ENCODE measurements around the gene VEGFC.

VEGFC gene, protein sequence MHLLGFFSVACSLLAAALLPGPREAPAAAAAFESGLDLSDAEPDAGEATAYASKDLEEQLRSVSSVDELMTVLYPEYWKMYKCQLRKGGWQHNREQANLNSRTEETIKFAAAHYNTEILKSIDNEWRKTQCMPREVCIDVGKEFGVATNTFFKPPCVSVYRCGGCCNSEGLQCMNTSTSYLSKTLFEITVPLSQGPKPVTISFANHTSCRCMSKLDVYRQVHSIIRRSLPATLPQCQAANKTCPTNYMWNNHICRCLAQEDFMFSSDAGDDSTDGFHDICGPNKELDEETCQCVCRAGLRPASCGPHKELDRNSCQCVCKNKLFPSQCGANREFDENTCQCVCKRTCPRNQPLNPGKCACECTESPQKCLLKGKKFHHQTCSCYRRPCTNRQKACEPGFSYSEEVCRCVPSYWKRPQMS

DNA sequence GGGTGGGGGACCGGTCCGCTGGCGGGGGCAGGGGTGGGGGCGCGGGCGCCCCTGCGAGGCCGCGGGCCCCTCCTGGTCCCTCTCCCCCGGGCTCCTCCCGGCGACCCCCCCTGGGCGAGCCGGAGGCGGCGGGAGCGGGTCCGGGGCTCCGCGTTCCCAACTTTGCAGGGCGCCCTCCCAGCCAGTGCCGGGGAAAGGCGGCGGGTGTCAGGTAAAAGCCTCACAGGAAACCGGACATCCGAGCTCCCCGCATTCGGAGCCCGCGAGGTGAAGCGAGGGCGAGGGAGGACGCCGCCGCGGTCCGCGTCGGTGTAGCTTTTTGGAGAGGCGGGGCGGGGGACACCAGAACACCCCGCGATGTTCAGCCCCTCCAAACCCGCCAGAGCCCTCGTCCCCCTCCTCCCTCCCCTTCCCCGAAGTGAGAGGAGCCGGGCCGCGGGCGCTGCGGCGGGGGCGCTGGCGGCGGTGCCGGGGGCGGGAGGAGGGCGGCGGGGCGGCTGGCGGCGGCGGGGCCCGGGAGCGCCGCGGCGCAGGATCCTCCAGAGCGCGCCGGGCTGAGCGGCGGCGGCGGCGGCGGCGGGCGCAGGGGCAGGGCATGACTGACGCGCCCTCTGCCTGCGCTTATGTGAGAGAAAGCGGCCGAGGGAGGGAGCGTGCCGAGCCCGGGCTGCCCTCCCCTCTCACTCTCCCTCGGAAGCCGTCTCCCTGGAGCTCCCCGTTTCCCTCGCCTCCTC lies at the start of gene VEGFC:
TSS of gene VEGFC (minus strand) at position 597 of the 734 bp plus-strand sequence. CDS start 611 bp downstream, outside the sequence.
- DNase-seq (ENCODE audit: low spot score): no peak

DNA sequence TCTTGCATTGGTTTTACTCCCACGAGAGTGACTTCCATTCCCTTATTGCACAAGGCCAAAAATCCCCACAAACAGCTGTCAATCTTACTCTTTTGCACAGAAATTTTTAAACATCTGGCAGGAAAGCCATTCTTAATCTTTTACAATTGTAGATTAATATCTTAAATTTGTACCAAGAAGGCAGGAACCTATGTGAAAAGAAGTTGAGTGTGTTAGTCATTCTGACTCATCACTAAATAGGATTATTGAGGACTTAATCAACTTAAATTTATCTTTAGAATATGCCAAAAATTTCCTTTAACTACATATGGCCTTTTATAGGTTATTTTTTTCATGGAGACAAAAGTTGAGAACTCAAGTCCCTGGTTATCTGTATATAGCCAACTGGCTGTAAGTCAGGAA lies 49.0 kb upstream of the VEGFC start:
- DNase-seq (ENCODE audit: low spot score): peak; percentile 24

DNA sequence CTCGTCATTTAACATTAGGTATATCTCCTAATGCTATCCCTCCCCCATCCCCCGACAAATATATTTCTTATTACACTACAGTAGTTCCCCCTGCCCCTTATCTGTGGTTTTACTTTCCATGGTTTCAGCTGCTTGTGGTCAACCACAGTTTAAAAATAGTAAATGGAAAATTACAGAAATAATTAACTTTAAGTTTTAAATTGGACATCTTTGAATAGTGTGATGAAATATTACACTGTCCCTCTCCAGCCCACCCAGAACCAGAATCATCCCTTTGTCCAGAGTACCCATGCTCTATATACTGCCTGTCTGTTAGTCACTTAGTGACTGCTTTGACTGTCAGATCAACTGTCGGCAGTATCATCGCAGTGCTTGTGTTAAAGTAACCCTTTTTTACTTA lies 47.4 kb upstream of the VEGFC start:
- no peak for DNase-seq (ENCODE audit: low spot score)

DNA sequence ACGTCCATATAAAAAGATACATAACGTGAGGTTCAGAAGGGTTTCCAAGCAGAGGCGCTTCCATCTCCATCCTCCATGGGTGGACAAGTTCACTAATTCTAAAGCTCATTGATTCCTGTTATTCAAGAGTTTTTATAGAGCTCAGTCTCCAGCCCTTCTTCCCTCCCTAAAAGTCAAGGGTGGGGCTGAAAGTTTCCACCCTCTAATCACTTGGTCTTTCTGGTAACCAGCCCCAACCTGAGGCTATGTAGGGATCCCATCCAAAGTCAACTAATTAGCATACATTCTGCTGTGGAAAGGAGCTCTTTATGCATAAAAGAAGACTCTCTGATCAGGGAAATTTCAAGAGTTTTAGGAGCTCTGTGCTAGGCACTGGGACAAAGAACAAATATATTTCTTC lies 46.9 kb upstream of the VEGFC start:
- DNase-seq (ENCODE audit: low spot score): no peak

DNA sequence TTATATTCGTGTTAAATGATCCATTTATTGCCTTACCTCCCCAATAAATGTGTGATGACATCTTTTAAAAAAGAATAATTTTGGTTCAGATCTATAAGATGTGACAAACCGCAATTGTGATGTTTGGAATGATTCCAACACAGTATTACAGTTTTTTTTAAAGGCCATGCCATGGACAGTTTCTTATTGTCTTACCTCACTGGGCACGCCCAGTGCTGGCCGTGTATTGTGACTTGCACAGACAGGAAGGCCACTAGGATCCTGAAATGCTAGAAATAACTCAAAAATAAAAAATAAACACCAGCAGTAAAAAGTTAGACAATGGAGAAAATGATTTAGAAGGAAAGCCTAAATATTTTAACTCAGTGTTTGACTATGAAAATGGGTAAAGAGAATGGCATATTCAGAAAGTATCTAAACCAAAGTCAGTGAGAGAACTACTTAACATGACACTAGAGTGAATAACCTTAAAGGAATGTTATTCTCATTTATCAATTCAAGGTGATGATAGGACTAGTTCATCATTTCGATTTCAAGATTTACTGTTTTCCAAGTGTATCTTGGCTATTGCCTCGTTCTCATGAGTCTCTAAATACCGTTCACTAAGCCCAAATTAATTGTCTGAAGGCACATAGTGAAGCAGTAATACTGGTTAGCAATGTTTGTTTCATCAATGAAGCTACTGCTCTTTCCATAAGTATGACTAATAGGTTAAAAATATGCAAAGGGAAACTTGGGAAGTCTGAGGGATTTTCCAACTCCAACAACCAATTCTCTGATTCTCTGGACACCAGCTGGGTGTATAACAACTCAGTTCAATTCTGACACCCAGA lies 46.1 kb upstream of the VEGFC start:
- DNase-seq (ENCODE audit: low spot score): no peak

DNA sequence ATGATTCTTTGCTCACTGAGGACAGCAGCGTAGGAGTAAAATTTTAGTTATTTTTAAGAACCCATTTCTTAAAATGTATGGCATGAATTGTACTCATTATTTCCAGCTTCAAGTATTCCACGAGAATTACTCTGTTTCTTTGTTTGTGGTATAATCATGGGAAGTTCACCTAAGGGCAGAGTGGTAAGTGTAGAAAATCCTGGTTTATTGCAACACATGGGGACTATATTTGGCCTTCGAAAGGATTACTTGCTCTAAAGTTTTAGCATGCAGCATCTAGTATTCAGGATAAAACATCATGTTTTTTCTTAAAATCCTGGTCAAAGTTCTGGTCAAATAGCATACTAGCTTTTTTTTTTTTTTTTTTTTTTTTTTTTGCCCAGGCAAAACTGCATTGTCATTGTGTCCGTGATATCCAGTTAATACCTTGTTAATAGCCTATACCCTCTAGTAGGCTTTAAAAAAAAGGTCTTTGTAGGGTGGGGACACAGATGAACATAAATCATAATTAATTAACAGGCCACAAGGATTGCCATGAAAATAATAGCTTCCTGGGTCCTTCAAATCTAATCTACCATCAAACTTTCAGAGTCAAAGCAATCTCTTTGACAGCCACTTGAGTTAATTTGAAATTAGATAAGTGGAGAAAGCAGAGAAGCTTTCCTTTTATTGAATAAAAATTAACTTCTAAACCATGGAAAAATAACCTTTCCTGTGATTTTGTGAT lies 44.6 kb upstream of the VEGFC start:
- DNase-seq (ENCODE audit: low spot score): no peak

DNA sequence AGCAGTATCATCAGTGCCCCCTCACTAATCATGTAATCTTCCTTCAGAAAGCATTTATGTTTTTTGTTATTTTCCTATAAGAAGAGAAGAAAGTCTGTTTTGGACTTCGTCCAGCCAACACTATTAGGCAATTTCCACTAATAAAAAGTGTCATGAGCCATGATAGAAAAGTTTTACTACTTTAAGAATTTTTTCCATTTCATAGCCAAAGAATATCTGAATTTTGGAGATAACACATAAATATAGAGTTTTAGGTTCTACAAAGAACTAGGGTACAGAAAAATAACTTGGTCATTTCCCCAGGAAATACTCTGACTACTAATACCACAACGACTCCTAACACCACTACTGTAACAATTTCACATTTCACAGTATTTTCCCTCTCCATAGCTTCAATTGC lies 41.8 kb upstream of the VEGFC start:
- no peak for DNase-seq (ENCODE audit: low spot score)

DNA sequence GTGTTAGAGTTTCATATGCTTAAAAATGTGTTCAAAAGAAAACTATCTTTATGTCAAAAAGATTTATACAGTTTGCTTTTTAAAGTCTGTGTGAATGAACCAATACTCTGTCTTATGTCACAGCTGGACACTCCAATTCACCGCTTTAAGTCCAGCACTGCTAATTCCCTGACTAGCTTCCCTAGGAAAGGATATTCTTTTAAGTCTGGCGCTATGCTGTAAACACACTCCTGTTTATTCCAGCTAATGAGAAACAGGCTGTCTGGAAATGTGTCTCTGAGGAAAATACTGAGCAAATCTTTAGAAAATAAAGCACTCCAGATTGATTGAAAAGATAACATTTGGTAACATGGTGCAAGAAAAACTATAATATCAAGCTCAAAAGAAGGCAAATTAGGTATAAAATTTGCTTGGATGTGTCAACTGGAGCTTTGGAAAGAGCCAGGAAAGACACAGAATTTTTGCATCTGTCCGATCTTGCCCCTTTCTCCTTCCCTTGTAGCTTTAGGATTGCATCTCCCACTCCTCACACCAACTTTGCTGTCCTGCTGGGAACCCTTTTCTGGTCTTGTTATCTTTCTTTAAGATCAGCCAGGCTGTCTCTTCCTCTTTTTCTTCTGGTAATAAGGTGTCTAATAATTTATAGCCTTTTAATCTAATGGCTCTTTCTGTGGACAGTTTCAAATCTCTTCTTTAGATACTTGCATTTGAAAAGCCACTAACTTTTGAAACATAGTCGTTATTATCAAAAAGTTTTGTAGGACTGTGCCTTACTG lies 40.9 kb upstream of the VEGFC start:
- DNase-seq (ENCODE audit: low spot score): no peak

DNA sequence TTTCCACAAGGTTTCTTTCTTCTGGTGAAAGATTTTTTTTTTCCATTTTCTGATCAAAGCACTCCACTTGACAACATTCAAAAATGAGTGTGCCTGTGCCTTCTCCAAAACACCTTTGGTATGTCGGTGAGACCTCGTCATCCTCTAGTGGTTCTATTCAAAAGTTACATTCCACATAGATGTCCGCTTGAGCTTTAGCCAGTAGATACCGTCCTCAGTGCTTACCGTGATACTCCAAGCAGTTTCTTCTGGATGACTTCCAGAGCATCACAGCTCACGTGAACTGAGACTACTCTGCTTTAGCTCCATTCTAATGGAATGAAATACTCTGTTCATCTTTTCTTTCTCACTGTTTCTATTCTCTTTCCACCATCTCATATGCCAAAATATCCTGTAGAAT lies 38.2 kb upstream of the VEGFC start:
- DNase-seq (ENCODE audit: low spot score): no peak

DNA sequence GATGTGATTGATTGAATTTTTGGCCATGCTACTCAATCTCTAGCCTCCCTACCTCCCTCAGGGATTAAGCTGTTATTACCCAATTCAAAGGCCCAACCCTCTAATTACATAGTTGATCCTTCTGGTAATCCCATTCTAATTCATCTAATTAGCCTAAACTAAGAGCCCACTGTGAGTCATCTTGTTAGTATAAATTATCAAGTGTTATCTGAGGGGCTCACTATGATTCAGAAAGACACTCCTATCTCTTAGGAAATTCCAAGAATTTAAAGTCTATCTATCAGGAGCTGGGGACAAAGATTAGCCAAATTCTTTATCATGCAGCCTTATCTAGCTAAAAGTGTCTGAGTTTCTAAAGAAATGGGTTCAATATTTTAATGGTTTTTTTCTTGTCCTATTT lies 32.9 kb upstream of the VEGFC start:
- DNase-seq (ENCODE audit: low spot score): no peak

DNA sequence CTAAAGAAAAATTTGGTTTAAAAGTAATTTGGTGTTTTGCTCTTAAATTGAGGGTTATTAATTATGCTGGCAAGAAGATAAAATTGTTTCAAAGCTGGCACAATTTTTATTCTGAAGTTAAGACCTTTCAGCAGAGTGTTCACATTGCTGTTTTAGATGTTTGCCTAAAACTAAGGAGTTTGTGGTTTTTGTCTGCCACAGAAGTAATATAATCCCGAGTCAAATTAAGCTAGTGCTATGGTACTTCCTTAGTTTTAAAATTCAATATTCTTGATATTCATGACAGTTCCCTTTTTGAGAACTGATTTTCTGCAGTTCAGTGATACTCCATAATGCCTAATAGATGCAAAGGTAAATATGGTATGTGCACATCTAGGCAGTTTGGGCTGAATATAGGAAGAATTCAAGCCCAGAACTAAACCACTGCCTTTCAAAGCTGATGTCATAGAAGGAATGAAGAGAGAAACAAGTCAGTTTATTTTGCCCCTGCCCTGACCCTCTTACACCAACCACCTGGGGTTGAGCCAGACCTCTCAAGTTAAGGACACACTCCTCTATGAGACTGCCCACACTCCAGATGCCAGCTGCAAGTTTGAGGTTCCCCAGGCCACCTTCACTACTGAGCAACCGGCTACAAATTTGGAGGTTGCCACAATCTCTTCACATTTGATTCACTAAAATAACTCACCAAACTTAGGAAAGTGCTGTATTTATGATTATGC lies 32.1 kb upstream of the VEGFC start:
- DNase-seq (ENCODE audit: low spot score): no peak

DNA sequence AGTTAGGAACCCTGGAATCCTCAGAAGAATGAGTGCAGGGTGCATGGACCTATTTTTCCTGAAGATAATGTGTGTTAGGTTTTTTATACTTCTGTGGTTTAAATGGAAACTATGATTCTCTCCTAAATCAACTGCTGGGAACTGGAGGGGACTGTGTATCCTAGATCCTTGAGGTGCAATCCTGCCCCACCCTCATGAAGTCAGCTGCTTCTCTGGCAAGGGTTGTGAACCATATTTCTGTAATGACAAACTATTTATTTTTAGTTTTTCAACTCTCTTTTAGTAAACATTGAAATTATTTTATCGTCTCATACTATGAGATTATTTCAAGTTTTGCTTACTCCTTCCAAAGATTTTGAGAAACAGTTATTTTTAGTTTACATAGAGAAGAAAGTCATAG lies 25.8 kb upstream of the VEGFC start:
- no peak for DNase-seq (ENCODE audit: low spot score)

DNA sequence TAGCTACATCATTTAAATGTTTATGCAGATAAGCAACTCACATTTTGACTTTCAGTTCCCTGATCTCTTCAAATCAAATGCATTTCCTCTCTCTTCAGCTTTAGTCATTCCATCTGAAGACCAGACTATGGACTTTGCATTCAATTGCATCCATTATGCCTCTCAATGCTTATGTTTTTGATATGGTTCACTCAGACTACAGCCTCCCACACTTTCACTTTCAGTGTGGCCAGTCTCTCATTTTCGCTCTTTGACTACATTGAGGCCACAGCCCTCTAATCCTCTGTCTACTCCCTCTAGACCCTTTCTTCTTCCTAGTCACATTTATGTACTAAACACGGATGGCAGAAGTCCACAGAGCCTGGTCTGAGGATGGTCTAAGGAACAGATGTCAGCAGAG lies 24.5 kb upstream of the VEGFC start:
- DNase-seq (ENCODE audit: low spot score): no peak

DNA sequence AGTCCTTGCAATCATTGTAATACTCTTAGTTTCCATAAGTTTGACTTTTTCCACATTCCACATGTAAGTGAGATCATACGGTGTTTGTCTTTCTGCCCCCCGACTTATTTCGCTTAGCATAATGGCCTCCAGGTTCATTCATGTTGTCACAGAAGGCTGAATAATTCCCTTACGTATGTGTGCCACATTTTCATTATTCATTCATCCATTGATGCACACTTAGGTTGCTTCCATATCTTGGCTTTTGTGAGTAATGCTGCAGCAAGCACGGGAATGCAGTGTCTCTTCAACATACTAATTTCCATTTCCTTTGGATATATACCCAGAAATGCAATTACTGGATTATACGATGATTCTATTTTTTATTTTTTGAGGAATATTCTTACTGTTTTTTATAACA lies 22.0 kb upstream of the VEGFC start:
- DNase-seq (ENCODE audit: low spot score): no peak

DNA sequence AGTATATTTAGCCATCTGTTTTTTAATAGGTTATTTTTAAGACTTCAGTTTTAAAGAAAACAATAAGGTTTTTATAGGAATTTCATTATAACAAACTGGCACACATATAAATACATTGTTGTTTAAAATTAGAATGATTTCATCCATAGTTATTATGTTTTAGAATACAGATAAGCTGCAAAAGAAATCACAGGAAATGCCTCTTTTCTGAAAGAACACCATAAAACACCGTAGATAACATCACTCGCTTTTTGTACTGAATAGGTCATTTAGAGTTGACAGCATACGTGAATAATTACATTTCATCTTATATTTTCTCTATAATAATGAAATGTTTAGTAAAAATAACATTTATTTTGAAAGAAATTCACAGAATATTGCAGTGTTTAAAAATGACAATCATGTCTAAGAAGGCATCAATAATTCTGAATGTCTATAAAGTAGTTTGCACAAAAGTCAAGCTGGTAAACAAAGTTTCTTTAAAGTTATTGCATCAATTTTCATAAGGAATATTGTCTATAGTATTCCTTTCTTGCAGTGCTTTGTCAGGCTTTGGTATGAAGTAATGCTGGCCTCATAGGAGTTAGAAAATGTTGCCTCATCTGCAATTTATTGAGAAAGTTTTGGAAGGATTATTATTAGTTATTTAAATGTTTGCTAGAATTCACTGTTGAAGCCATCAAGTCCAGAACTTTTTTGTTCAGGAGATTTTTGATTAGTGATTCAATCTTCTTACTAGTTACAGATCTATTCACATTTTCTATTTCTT lies 17.9 kb upstream of the VEGFC start:
- no peak for DNase-seq (ENCODE audit: low spot score)

DNA sequence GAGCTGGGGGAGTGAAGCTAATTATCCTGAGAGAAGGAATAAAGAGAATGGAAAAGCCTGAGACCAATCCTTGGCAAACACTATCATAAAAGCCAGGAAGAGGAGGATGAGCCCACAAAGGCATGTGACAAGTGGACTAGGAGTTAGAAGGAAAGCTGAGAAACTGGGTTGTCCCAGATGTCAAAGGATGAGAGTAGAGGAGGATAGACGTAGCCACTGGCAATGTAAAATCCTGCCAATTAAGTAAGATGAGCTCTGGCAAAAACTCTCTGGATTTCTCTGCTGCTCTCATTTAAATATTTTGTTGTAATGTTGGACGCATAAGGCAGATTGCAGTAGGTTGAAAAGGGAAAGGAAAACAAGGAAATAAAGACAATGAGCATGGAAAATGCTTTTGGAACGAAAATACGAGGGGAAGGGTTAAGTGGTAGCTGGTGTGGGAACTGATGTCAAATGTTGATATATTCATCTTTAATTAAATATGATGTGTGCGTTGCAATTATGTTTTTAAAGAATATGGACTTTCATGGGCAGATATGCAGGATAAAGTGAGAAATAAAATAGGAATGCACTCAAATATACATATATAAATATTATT lies 14.2 kb upstream of the VEGFC start:
- no peak for DNase-seq (ENCODE audit: low spot score)

DNA sequence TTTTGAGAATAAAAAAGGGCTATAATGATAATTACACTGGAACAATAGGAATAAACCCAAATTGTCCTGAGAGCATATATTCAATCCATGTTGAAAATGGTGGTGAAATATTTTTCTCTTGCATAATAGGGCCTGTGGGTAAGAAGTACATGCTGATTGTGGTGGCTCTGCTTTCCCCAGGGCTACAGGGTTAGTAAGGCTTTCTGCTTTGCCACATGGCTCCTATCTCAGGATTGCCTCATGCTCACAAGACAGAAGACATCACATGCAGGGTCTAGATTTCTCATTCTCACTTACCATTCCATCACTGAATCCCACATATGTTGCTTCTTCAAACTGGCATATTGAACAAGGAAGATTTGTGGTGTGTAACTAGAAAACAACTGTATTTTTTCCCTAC lies 12.4 kb upstream of the VEGFC start:
- DNase-seq (ENCODE audit: low spot score): no peak

DNA sequence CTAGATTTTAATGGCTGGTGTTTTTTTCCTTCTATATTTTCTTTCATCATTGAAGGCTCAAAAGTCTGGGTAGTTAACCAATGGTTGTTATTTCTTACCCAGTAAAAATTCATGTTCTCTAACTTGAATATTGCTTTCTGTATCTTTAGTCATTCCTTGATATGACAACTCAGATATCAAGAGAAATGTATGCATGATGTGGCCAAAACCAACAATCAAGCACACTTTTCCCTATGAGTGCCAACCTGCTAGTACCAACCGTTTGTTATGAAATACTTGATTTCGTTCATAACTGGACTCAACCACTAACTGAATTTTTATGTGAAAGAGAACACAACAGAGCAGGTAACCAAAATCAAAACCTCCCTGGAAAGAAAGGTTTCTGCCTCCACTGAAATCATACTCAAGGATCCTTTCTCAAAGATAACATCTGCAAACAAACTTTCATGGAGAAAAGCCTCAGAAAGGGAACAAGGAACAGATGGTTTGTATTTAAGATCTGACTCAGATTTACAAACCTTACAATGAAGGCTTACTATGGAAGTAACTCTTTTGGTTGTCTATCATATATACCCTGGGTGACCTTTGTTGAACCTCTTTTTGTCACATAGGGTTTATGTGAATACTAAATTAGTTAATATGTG lies 8.3 kb upstream of the VEGFC start:
- DNase-seq (ENCODE audit: low spot score): no peak

DNA sequence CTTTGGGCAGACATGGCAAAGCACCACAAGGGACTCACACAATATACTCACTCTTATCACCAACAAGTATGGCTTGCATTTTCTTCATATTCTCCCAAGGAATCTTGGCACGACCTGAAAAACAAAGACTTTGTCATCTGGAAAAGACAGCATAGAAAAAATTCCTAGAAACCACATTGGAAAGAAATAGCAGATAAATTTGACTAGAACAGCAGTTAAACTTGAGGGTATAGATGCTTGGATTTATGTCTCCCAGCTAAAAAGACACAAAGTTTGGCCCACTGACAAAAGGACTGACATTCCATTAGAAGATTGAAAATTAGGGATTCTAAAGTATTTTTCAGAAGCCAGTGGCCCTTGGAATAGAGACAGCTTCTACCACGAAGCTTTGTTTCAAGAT lies 6.9 kb upstream of the VEGFC start:
- DNase-seq (ENCODE audit: low spot score): no peak
